HT1080 (cell line): ENCODE measurements around the gene KIAA2012. TPM values are rescaled to one million over a fixed set of nuclear protein-coding genes. Genes with fewer than 3 reads are reported as not detected.
"Not testable (repeated sequence)": the region's sequence is repeated elsewhere in the genome, so short reads cannot be mapped to it uniquely, and the experiment has no call there.

Source experiments
- DNase-seq: peaks from one replicate; pipeline ENCODE4 v3.0.0-alpha.2; 2015; ENCODE audit warnings: low read depth
- small RNA-seq: library from RNA; depleted of rRNA; stranded (forward); fragments of <200 nt; gene quantifications from one replicate; pipeline ENCODE3, GENCODE V24; 2014
- total RNA-seq: library from RNA; depleted of rRNA; stranded (reverse); fragments of >200 nt; shearing (Covaris generic); gene quantifications from 2 replicates; pipeline ENCODE4 v1.2.3, GENCODE V29; 2014; rRNA removed

Gene KIAA2012
- total RNA-seq, 1 experiment from 2014 or later, result not detected

DNA sequence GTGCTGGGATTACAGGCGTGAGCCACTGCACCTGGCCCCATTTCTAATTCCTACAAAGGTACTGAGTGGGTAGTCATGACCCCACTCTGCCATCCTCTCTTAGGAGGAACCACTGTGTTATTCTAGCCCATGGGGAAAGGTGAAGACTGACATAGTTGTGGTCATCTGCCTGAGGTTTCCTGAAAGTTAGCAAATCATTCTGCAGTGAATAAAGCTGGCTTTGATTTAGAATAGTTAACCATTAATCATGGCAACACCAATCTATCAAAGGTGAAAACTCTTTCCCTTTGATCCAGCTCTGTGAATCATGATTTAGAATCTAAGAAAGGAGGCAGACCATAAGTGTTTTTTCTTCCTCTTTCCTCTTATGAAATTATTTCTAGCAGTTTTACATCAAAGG is 114.5 kb downstream of the KIAA2012 start:
- no peak for DNase-seq

DNA sequence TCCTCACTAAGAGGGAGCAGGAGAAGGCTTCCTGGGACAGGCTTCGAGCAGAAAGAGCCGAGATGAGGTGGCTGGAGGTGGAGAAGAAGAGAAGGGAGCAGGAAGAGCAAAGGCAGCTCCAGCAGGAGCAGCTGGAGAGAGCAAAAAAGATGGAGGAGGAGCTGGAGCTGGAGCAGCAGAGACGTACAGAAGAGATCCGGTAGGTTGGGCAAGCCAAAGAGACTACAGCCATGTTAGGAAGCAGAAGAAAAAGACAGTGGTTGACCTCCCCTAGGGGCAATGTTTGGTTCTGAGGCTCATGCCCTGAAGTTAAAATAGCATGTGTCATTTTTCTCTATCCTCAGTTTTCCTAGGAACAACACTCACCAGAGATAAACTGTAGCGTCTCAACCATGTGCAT is 120.2 kb downstream of the KIAA2012 start:
- DNase-seq, result no peak

GRCh38 chr2:202193881-202194353 is 120.9 kb downstream of the KIAA2012 start:
- DNase-seq, result no peak

DNA sequence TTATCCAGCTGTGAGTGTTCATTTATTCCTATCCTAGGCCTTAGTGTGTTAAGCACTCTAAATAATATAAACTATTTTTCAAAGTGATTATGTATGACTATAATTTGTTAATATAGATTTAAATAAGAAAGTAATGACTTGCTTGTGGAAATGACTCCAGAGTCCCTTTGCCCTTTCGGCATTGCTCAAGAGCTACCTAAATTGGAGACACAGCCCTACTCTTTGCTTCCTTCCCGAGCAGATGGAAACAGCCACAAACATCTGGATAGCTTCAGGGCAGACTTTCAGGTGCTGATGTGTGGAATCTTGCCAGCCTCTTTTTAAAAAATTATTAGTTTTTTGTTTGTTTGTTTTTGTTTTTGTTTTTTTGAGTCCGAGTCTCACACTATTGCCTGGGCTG is 121.4 kb downstream of the KIAA2012 start:
- DNase-seq, result no peak

DNA sequence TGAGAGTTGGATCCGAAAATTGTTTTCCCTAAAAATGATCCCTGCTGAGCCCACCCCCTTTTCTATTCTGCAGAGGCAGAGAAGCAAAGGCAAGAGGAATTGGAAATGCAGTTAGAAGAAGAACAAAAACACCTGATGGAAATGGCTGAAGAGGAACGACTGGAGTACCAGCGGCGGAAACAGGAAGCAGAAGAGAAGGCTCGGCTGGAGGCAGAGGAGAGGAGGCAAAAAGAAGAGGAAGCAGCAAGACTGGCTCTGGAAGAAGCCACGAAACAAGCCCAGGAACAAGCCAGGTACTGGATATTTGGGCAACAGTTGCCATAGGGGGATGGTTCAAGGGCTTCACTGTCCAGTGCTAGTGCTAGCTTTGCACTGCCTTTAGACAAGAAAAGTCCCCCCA is 123.7 kb downstream of the KIAA2012 start:
- DNase-seq, result no peak

DNA sequence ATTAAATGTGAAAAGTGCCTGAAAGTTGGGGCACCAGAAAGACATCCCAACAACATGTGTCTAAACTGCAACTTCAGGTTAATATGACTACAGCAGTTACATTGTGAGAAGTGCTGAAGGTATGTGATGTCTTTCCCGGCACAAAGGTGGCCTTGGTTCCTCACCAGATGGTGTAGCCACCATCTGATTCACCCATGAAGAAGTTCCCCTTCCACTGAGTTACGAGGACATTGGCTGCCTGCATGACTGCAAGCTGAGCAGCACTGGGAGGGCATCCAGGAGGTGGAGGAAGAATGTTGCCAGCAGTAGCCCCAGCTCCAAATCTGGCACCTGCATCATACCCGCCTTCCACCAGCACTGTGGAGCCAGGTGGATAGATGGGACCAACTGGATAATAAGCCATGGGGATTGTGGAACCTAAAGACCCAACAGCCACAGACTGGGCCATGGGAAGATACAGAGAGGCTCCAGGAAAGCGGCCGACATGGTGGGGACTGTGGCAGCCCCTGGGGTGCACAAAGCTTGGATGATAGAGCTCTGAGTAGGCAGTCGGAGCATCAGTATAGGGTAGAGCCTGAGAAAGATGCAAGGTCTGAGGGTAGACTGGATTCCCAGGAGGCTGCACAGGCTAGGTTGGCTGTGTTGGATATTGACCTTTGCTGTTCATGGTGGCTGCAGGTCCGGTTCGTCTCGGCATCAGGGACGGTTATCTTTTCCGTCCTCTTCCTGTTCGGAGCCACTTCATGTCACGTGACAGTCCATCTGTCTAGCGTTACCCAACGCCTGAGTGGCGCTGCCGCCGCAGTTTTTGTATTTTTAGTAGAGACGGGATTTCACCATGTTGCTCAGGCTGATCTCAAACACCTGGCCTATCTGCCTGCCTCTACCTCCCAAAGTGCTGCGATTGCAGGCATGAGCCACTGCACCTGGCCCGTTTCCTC is 128.4 kb downstream of the KIAA2012 start:
- DNase-seq, result no peak

- no peak for DNase-seq
These were observed 130.3 kb downstream of the KIAA2012 start for GRCh38 chr2:202203348-202203747.

- DNase-seq, result no peak
These were observed 131.8 kb downstream of the KIAA2012 start for GRCh38 chr2:202204855-202205254.

DNA sequence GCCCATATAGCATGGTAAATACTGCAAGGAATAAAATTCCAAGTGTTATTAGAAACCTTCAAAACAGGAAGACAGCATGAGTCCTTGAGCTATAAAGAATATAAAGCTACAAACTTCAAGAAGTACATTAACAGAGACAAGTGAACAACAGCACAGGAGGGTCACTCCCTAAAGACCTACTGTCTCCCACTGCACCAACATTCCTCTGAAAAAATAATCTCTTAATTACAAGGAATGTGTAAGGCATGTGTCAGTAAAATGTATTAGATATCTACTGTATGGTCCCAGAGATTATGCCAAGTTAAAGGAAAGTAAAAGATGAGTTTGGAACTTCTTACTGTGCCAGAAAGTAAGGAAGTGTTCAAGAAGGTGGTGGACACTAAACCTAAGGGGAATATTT is 135.5 kb downstream of the KIAA2012 start:
- no peak for DNase-seq

GRCh38 chr2:202215179-202215578 is 142.1 kb downstream of the KIAA2012 start:
- DNase-seq, result no peak

GRCh38 chr2:202221873-202222272 is 148.8 kb downstream of the KIAA2012 start:
- DNase-seq, result no peak

DNA sequence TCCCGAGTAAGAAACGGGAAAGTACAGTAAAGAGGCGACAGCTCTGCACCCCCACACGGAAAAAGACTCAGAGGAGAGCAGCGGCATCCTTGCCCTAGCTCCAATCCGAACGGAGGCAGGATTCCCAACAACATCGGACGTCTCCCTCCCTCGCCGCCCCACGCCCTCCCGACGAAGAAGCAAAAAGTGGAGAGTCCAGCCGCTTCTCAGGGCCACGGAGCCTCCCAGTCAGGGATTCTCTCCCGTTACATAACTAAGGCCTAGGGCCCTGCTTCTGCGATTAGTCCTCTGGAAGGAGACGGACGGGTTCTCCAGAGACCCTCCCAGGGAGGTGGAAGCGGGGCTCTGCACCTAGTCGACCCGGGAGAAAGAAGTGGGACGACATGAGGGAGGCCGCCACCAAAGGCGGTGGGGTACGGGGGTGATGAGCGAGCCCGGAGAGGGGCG is 164.8 kb downstream of the KIAA2012 start:
- DNase-seq, result peak; percentile 53

DNA sequence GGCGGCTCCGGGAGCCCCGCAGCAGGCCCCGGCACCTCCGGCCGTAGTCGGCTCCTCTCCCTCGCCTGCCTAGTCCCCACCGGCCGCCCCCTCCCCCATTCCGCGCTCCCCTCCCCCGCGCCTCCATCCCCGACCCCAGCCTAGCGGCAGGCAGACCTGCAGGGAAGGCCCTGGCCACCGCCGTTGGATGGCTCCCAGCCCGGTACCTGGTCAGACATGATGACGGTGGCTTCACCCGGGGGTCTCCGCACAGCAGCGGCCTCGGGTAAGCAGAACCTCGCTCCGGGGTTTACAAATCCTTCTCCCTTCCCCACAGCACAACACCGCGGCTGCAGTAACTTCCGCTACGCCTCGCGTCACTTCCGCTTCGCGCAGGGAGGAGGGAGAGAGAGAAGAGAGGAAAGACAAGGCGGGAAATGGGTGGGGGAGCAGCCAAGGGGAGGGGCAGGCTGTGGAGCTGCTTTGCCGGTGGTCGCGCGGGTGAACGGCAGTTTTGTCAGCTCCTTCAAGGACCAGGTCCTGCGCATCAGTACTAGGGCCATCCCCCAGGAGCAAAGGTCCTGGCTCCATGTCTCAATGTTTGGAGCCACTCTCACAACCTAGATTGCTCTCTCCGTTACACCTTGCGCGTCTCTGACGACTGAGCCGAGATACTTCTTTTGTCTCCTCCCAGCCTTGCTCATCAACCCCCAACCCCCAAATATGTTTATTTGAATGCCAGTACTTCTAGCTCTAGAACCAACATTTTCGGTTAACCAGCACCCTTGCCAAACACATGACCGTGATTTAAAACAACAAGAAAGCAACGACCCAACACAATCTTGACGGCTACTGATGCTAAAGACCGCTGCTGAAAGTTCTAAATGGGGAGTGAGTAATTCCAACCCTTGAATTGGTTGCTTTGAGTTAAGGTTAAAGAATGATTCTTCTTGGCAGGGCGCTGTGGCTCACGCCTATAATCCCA is 165.5 kb downstream of the KIAA2012 start, which contains the start of gene SUMO1:
TSS of gene SUMO1 (minus strand) at position 364 of the 964 bp plus-strand sequence. CDS start at position 218, 146 bp downstream.
- DNase-seq, result peak; percentile 88

DNA sequence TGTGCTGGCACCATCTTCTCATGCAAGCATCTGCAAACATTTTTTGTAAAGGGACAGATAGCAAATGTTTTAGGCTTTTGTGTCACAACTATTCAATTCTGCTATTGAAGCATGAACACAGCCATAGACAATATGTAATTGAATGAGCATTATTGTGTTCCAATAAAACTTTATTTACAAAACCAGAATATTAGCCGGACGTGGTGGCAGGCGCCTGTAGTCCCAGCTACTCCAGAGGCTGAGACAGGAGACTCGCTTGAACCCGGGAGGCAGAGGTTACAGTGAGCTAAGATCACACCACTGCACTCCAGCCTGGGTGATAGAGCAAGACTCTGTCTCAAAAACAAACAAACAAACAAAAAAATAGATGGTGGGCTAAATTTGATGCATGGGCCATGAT is 174.7 kb downstream of the KIAA2012 start:
- DNase-seq, result not testable (repeated sequence)

GRCh38 chr2:202249521-202250253 is 176.6 kb downstream of the KIAA2012 start:
- DNase-seq, result peak; percentile 68

DNA sequence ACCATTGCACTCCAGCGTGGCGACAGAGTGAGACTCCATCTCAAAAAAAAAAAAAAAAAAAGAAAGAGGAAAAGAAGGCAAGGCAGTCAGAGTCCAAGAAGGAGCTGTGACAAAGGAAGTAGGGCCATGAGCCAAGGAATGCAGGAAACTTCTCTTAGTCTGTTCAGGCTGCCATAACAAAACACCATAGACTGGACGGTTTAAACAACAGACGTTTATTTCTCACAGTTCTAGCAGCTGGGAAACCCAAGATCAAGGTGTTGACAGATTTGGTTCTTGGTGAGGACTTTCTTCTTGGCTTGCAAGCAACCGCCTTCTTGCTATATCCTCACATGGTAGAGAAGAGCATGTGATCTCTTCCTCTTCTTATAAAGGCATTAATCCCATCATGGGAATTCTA is 178.4 kb downstream of the KIAA2012 start:
- no peak for DNase-seq

Small RNA genes within 50 kb of the gene (small RNA-seq; reads per million reads assigned to genes)
- gene AC079354.2, result not detected

Other genes with a start within 250 kb of the KIAA2012 start
- 5.7 and 7.2 TPM in 2 replicates for gene FZD7, start 39.4 kb upstream of the KIAA2012 start, total RNA-seq
- 185 and 192 TPM in 2 replicates for gene SUMO1, start 165.3 kb downstream of the KIAA2012 start, total RNA-seq
- 115 and 116 TPM in 2 replicates for gene NOP58, start 192.5 kb downstream of the KIAA2012 start, total RNA-seq